Endothelial cell (in vitro differentiated cells): ENCODE measurements around the gene TRIB2. TPM values are rescaled to one million over a fixed set of nuclear protein-coding genes. Genes with fewer than 3 reads are reported as not detected.
A peak's percentile ranks its signal among the peaks of the same experiment; 100 is the strongest.

Experiments used
- DNase-seq: peaks from one replicate; pipeline ENCODE4 v3.0.0; 2021; ENCODE audit warnings: low spot score
- H3K27ac Mint-ChIP-seq: one replicate; pipeline ENCODE4 v1.8.0; 2021; ENCODE audit warnings: mixed read lengths, inconsistent platforms; ENCODE audit not compliant: unreplicated experiment
- H3K27me3 Mint-ChIP-seq: one replicate; pipeline ENCODE4 v1.8.0; 2021; ENCODE audit warnings: mild to moderate bottlenecking, moderate library complexity, mixed read lengths, inconsistent platforms; ENCODE audit not compliant: unreplicated experiment
- H3K36me3 Mint-ChIP-seq: one replicate; pipeline ENCODE4 v1.8.0; 2021; ENCODE audit warnings: mild to moderate bottlenecking, low read depth, mixed read lengths, inconsistent platforms; ENCODE audit not compliant: unreplicated experiment
- H3K4me1 Mint-ChIP-seq: one replicate; pipeline ENCODE4 v1.8.0; 2021; ENCODE audit warnings: mild to moderate bottlenecking, mixed read lengths, inconsistent platforms; ENCODE audit not compliant: unreplicated experiment
- H3K4me3 Mint-ChIP-seq: one replicate; pipeline ENCODE4 v1.8.0; 2021; ENCODE audit warnings: mild to moderate bottlenecking, mixed read lengths, inconsistent platforms; ENCODE audit not compliant: unreplicated experiment
- H3K9me3 Mint-ChIP-seq: one replicate; pipeline ENCODE4 v1.8.0; 2021; ENCODE audit warnings: mixed read lengths, inconsistent platforms; ENCODE audit not compliant: unreplicated experiment
- total RNA-seq: library from RNA; stranded (reverse); fragmentation: NEBNext Ultra II Directional; extraction: Animal tissue kit (Norgen Biotek cat#: 25700); gene quantifications from one replicate; pipeline ENCODE4 v1.2.1, GENCODE V29; 2021; ENCODE audit not compliant: unreplicated experiment
- TF ChIP-seq, protein P1 (sequence below): fragments of 200-600 bp; sonication (generic); IDR thresholded peaks from one replicate; pipeline ENCODE4 v1.5.0; 2021; ENCODE audit warnings: antibody characterized with exemption; ENCODE audit not compliant: unreplicated experiment

Gene TRIB2
- total RNA-seq, 1 donor from 2014 or later, result 10.1 TPM

DNA sequence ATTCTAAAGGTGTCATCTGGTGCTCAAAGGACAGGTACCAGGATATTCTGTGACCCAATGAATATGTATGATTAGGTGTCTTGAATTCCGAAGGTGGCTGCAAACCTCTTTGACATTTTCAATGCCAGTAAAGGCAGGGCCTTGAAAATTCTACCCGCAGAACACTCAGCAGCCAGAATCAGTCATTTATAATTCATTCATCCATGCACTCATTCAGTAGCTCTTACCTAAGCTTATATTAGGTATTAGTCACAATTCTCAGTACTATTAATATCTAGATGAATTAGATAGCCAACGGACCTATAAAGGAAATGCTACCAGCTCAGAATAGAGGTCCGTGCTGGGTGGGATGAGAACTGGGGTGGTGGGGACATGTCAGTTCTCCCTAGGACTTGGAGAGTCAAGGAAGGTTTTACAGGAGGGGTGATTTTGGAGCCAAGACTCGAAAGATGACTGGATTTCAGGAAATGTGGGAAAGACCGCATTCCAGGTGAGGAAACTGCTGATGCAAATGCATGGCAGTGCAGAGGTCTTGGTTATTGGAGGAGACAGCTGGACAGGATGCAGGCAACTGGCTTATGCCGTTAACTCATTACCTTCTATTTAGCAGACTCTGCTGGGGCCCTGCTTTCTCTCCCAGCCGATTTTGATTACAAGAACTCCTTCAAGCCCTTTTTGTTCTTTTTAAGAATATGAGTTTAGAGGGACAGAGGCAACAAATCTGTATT, 7.2 kb downstream of the TRIB2 start:
- H3K36me3 Mint-ChIP-seq, result peaks cover 8% of the 10 kb centered on the region
- H3K4me1 Mint-ChIP-seq, result peaks cover 12% of the 10 kb centered on the region
- TF ChIP-seq, protein P1, sequence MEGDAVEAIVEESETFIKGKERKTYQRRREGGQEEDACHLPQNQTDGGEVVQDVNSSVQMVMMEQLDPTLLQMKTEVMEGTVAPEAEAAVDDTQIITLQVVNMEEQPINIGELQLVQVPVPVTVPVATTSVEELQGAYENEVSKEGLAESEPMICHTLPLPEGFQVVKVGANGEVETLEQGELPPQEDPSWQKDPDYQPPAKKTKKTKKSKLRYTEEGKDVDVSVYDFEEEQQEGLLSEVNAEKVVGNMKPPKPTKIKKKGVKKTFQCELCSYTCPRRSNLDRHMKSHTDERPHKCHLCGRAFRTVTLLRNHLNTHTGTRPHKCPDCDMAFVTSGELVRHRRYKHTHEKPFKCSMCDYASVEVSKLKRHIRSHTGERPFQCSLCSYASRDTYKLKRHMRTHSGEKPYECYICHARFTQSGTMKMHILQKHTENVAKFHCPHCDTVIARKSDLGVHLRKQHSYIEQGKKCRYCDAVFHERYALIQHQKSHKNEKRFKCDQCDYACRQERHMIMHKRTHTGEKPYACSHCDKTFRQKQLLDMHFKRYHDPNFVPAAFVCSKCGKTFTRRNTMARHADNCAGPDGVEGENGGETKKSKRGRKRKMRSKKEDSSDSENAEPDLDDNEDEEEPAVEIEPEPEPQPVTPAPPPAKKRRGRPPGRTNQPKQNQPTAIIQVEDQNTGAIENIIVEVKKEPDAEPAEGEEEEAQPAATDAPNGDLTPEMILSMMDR, result no peak
- H3K27me3 Mint-ChIP-seq, result peaks cover 6% of the 10 kb centered on the region
- no peaks in the 10 kb centered on the region for H3K9me3 Mint-ChIP-seq
- no peak overlapping the region for H3K27ac Mint-ChIP-seq
- no peak overlapping the region for H3K4me3 Mint-ChIP-seq
- no peak for DNase-seq

DNA sequence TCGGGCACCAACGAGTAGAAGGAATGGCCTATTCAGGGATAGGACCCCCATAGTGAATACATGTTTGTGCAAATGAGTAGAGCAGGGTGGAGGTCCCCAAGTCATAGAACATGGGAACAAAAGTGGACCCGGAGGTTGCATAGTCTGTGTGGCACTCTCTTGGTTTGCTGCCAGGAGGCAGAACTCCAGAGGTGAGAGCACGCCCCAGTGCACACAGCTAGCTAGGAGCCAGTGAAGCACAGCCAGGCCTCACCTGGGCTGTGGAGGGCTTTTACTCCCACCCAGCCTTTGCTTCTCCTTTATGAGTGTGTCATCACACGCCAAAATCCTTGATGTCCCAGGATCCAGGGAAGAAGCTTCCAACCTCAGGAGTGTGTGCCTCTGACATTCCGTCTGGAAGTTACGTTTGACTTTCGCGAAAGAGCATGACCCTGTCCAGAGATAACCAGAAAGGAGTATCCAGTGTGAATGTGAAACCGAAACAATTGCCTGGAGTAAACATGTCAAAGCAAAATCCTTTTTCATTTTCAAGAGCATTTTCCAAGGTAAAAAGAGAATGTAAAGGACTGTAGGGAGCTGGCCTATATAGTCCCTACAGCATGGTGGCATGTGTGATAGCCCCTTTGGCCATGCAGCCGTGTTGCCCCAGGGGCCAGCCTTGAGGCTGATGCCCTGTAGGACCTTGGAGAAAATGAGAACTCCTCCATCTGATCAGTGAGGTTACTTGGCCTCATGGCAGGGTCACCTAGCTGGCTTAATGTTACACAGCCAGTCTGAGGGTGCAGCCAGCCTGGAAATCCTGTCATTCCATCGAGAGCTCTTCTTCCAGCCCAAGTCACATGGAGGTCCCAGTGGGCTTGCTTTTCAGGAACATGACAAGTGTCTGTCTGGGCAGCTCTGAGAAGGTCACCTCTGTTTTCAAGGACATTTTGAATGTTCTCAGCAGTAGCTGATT, 8.8 kb downstream of the TRIB2 start:
- H3K27ac Mint-ChIP-seq, result no peak overlapping the region
- H3K4me3 Mint-ChIP-seq, result no peak overlapping the region
- no peak for DNase-seq
- peaks cover 3% of the 10 kb centered on the region for H3K4me1 Mint-ChIP-seq
- TF ChIP-seq, protein P1, result no peak
- peaks cover 2% of the 10 kb centered on the region for H3K27me3 Mint-ChIP-seq
- H3K9me3 Mint-ChIP-seq, result no peaks in the 10 kb centered on the region
- peaks cover 8% of the 10 kb centered on the region for H3K36me3 Mint-ChIP-seq

DNA sequence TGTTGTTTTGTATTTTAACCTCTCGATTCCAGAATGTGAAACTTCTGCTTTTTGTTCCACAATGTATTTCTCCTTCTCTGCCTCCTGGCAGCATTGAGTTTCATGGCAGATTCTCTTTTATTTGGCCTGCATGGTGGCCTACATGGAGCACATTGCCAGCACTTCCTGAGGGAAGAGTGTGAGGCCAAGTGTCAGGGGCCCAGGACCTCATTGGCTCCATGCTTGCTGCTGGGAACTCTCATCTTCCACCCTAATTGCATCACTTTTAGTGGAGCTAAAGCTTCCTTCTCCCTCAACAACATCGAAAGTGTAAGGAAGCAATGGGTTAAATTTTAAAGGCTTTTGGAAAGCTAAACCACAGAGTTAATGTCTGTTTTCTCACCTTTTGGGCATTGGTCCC, 9.5 kb downstream of the TRIB2 start:
- H3K9me3 Mint-ChIP-seq, result no peaks in the 10 kb centered on the region
- no peak for DNase-seq
- no peak overlapping the region for H3K27ac Mint-ChIP-seq
- H3K36me3 Mint-ChIP-seq, result peaks cover 8% of the 10 kb centered on the region
- H3K4me1 Mint-ChIP-seq, result peaks cover 9% of the 10 kb centered on the region
- peaks cover 2% of the 10 kb centered on the region for H3K27me3 Mint-ChIP-seq
- TF ChIP-seq, protein P1, result no peak
- no peak overlapping the region for H3K4me3 Mint-ChIP-seq

DNA sequence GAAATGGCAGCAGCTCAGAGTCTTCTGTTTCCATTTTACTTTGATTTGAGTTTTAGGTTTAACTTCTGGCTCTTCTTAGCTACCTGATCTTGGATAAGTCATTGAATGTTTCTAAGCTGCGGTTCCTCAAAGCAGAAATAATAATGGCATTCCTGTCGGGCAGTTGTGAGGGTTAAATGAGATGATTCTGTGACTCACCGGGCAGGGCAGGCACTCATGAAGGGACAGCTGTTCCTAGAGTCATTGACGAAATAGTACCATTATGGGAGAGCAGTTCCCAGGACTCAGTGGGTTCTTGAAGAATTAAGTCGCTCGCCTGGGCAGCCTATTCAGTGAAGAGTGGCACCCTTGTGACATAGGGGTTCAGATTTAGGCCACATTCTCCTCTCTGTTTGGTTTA, 10.3 kb downstream of the TRIB2 start:
- no peaks in the 10 kb centered on the region for H3K9me3 Mint-ChIP-seq
- H3K4me3 Mint-ChIP-seq, result no peak overlapping the region
- no peak for DNase-seq
- no peak overlapping the region for H3K27ac Mint-ChIP-seq
- H3K27me3 Mint-ChIP-seq, result peaks cover 2% of the 10 kb centered on the region
- peaks cover 17% of the 10 kb centered on the region for H3K4me1 Mint-ChIP-seq
- H3K36me3 Mint-ChIP-seq, result peaks cover 8% of the 10 kb centered on the region
- TF ChIP-seq, protein P1, result no peak

DNA sequence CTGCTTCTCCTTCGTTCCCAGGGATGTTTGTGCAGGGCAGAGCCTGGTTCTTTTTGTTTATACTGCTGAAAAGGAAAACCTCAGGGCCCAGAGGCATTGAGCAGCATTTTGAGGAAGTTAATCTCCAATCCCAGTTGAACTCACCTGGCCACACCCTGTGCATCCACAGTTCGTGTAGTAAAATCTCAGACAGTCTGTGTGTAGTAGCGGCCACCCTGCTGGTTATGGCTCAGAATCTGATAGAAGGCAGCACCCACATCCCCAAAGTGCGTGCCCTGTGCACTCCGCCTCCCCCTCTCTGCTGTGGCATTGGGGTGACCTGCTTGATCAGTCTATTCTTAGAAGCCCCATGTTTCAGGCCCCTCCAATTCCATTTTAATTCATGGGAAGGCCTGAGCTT, 10.9 kb downstream of the TRIB2 start:
- H3K27me3 Mint-ChIP-seq, result peaks cover 2% of the 10 kb centered on the region
- peaks cover 8% of the 10 kb centered on the region for H3K36me3 Mint-ChIP-seq
- no peak overlapping the region for H3K27ac Mint-ChIP-seq
- peaks cover 22% of the 10 kb centered on the region for H3K4me1 Mint-ChIP-seq
- no peak for DNase-seq
- TF ChIP-seq, protein P1, result no peak
- no peaks in the 10 kb centered on the region for H3K9me3 Mint-ChIP-seq
- peak overlapping the region; percentile 3 for H3K4me3 Mint-ChIP-seq
